A549 (cell line): ENCODE data around the gene PRKAG2.

ENCODE experiments used
- CTCF ChIP-seq: fragments of >200 bp; sonication (Bioruptor Twin); formaldehyde crosslinking; IDR thresholded peaks from 3 replicates; pipeline ENCODE4 v1.5.1; 2016
- JUN ChIP-seq, 2 experiments: fragments of >200 bp; sonication (Bioruptor Twin); formaldehyde crosslinking; IDR thresholded peaks; 2 replicates in 1 of 2; 3 replicates in 1 of 2; pipeline ENCODE4 v1.6.1; 2016 to 2017
- JUNB ChIP-seq: fragments of >200 bp; sonication (Bioruptor Twin); formaldehyde crosslinking; IDR thresholded peaks from 2 replicates; pipeline ENCODE4 v1.6.1; 2016
- MAFK ChIP-seq: fragments of 450-650 bp; IDR thresholded peaks from 2 replicates; pipeline ENCODE4 v1.6.1; 2014; ENCODE audit not compliant: partially characterized antibody
- MAX ChIP-seq: IDR thresholded peaks from 2 replicates; pipeline ENCODE4 v1.6.1; 2012
- MAZ ChIP-seq: fragments of 150-350 bp; IDR thresholded peaks from 2 replicates; pipeline ENCODE4 v1.6.1; 2014; ENCODE audit warnings: antibody characterized with exemption, low read depth, low read length, borderline replicate concordance
- POLR2A ChIP-seq: IDR thresholded peaks from 2 replicates; pipeline ENCODE4 v1.6.1; 2012; ENCODE audit warnings: mild to moderate bottlenecking, low read length
- RCOR1 ChIP-seq: fragments of 150-350 bp; IDR thresholded peaks from 2 replicates; pipeline ENCODE4 v1.6.1; 2014; ENCODE audit warnings: antibody characterized with exemption, low read length, low read depth
- SMC3 ChIP-seq: fragments of >200 bp; sonication (Bioruptor Twin); formaldehyde crosslinking; IDR thresholded peaks from 3 replicates; pipeline ENCODE4 v1.6.1; 2018; ENCODE audit warnings: inconsistent platforms
- ZFP36 ChIP-seq: fragments of 450-650 bp; IDR thresholded peaks from 2 replicates; pipeline ENCODE4 v1.6.1; 2014; ENCODE audit warnings: borderline replicate concordance; ENCODE audit not compliant: partially characterized antibody

- TF ChIP-seq JUNB: no peak
- TF ChIP-seq CTCF: no peak
- no peak for TF ChIP-seq SMC3
- TF ChIP-seq POLR2A: no peak
- TF ChIP-seq MAFK: no peak
- no peak for TF ChIP-seq RCOR1
- no peak for TF ChIP-seq MAX
- TF ChIP-seq JUN (IDR thresholded peaks at IDR 0.05): no peak
- no peak for TF ChIP-seq ZFP36
- no peak for TF ChIP-seq MAZ
Observed at GRCh38 chr7:151901828-151902227, 24.9 kb upstream of the PRKAG2 start.
